Stimulated activated CD4-positive, alpha-beta T cell treated with anti-CD3 and anti-CD28 coated beads, Interleukin-4, amount 100 ng/mL, for 48 hours (primary cell): ENCODE data around the gene QSOX1.

Experiments used
- DNase-seq, 2 donors: peaks; one replicate each; pipeline ENCODE4 v3.0.0-alpha.2; 2020; ENCODE audit warnings: low read depth in 2 of 2

The QSOX1 gene

GRCh38 chr1:180234369-180235076, 79.9 kb downstream of the QSOX1 start:
- no peak for DNase-seq

DNA sequence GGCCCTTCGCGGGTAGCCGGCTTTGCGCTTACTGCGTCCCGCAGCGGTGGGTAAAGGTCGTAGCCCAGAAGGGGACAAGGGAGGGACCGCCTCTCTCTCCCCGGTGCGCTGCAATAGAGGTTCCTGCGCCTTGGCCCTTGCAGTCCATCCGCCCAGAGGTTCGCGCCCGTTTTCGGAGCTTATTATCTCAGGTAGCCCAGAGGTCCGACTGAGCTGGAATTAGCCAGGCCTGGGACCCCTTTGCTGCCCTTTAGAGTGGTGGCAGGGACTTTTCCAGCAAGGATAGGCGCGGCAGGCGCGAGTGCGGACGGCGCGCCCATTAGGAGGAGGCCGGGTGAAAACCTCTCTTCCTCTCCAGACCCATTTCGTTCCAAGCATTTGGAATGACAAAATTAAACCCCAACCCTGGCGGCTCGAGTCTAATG, 80.4 kb downstream of the QSOX1 start:
- no peak for DNase-seq

DNA sequence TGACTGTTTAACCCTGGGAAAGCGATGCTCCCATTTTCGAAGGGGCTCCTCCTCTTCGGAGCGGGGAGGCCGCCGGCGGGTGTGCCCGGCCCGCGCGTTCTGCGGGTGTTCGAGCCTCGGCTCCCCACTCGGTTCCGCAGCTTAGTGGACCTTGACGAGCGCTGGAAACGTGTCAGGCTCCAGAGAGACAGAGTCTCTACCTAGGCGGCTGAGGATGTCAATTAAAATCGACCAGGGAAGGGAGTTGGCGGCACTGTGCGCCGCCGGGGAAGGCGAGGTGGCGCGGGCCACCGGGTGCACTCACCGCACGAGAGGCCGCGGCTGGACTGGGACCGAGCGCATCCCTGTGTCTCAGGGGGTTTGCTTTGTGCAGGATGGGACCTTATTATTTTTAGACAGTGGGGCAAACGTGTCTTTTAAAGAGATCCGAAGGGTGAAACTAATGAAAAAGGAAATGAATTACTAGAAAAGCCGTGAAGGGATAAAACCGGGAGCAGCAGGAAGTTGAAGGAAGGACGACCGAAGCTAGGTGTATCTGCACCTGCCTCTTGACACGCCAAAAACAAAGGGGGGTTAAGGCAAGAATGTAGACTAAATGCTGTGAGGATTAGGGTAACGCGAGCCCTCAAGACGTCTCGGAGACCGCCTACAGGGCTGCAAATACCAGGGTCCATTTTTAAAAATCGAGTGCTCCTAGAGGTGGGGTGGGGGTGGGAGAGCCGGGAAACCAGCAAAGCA, 81.0 kb downstream of the QSOX1 start:
- no peak for DNase-seq

DNA sequence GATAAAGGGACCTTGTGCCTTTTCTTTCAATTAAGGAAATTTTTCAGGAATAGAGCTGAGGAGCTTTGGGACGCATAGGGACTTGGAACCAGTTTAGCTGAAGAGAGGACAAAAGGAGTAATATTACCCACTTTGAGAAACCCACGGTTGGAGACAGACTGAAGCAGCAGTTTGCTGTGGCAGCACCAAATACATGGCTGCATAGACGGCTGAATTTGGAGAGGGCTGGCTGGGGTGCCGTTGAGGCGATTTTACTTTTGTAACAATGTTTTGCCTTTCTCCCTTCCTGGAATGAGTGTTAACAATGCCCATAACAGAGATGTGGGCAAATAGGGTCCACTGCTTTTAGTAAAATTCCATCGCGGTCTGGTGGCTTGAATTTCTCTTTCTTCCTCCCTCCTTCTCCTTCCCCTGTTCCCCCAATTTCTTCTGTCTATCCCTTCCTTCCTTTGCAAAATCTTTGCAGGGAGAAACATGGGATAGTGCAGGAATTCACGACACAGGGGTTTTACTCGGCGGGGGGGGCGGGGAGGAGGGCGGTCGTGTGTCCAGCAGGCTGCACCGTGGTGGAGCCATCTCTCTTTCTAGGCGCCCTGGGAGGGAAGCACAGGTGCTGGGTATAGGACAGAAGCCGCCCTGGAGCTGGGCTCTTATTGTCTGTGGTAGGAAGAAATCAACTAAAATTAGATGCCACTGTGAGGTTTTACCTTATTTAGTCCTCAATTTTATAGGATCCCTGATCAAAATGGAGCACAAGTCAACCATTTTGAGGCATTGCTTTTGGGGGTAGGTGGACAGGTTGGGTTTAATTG, 82.2 kb downstream of the QSOX1 start:
- no peak for DNase-seq

- no peak for DNase-seq
These were observed 83.3 kb downstream of the QSOX1 start for GRCh38 chr1:180237869-180238476.

GRCh38 chr1:180238675-180239074, 84.0 kb downstream of the QSOX1 start:
- DNase-seq, result no peak

DNA sequence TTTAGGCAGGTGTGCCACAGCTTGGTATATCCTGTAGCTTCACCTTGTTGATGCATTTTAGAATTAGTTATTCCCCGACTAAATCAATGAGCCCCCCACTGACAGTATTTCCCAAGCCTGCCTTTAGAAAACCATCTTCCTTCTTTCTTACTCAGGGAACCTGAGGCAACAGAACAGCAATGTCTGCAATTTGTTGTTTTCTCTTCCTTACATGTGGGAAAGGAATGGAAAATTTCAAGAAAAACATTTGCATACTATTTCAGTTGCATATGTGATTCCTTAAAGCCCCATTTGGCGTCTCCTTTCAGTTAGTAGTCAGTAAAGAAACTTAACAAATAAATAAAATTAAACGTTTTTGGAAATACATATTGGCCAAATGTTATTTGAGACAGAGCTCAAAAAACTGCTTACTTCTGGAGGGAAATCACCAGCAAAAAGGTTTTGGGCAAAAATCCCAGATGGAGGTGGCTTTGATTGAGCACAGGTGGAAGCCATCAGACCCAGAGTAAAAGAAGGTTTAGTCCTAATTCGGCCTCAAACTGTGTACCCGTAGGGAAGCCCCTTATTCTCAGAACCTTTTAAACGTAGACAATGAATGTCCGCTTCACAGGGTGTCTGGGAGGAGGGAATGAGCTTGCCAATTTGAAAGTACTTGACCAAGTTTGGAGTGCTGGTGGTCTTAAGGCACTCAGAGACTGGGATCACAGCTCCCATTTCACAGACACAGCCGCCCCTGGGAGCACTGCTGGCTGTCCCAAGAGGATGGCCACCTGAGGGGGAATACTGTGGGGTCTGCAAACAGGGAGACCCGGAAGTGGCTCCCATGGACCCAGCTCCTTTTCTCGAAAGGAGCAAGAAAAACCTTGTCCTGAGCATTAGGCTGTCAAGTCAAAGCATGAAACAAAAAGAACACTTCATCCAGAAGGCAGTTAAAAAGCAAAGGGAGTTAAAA, 84.8 kb downstream of the QSOX1 start:
- no peak for DNase-seq

GRCh38 chr1:180241716-180242544, 87.3 kb downstream of the QSOX1 start:
- DNase-seq, result no peak

- DNase-seq, result no peak
These were observed 89.0 kb downstream of the QSOX1 start for GRCh38 chr1:180243517-180244221.

DNA sequence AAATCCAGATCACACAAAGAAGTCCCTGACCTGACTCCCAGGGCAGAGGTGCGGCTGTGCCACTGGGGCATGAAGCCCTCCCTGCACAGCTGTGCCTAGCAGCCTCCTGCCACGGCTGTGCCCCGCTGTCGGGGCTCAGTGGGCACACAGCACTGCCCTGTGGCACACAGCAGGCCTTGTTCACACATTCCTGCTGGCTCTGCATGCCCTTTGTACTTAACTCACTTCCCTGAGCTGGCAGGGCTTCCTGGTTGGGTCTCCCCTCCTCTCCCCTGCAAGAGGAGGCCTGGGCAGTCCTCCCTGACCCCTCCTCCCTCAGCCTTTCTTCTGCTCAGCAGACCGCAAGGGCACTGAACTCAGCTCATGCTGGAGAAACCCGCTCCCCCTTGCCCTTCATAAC, 90.2 kb downstream of the QSOX1 start:
- DNase-seq, result no peak

- no peak for DNase-seq
These were observed 91.9 kb downstream of the QSOX1 start for GRCh38 chr1:180246579-180246978.

DNA sequence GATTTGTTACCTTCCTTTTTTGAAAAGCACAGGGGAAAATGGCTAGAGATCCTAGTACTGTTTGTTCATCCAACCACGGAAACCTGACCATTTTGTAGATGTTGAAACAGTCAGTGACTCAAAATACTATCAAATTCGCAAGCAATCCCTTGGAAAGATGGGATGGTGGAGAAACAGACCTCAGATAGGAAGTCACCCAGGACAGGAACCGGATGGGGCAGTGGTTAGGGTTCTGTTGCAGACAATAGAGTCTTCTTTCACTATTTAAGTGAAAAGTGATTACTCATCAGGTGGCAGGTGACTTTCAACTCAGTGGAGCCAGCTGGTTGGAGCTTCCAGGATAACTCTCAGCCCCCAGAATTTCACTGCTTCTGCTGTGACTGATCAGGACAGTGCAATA, 92.4 kb downstream of the QSOX1 start:
- DNase-seq, result no peak

- no peak for DNase-seq
These were observed 92.9 kb downstream of the QSOX1 start for GRCh38 chr1:180247580-180247979.

GRCh38 chr1:180248176-180248575, 93.5 kb downstream of the QSOX1 start:
- no peak for DNase-seq

DNA sequence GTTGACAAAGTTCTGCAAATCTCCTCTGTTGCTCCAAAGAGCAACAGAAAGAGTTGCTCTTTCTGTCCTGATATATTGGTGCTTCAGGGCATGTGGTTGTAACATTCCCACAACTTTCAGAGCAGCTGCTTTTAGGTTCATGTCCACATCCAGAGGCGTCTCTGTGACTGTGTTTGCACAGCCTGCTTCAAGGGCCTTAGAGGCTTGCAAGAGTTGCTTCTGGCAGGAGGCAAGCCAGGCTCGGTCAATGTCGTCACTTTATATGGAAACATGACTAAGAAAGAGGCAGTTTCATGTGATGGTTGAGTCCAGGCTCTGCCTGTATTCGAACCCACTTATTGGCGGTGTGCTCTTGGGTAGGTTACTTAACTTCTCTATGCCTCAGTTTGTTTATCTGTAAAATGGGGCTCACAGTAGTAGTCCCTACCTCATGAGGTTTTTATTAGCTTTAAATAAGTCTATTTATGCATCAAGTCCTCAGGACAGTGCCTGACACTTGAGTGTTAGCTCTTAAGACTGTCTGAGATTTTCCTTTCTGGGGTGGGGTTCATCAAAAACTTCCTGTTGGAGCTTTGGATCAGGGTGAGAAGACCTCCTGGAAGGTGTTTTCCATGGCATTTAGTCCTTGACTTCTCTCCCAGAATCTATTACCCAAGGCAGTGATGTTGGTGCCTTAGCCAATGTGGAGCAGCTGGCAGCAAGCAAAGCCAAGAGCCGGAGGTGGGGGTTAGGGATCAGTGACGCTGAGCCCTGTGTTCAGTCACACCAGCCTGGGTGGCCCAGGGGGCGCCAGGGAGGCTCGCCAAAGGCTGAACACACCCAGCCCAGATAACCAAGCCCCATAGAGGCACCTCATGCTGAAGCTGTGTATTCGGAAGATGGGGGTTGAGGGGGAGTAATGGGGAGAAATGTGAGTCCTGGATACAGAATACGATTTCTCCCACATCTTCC, 94.3 kb downstream of the QSOX1 start:
- DNase-seq, result no peak

GRCh38 chr1:180249725-180250498, 95.2 kb downstream of the QSOX1 start:
- DNase-seq, result no peak

DNA sequence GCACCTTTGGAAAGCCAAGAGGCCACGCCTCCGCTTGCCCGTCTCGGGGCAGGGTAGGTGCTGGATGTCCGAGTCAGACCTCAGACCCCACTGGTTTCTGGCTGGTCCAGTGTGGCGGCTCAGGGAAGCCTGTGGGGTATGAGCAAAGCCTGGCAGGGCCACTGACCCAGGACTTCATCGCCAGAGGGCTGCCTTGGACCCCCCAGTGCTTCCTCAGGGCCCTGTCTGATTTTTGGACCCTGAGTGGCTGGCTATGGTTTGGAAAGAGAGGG, 95.8 kb downstream of the QSOX1 start:
- DNase-seq, result no peak
